ENCODE results near the gene PSMG4. TPM values are rescaled to one million over a fixed set of nuclear protein-coding genes. Genes with fewer than 3 reads are reported as not detected.

The PSMG4 gene
- total and polyA plus RNA-seq, 8 donors = 10.6 to 40.5 (median 17.4) TPM

GRCh38 chr6:3230256-3230882, 28.4 kb upstream of the PSMG4 start:
- Histone ChIP-seq H3K9me3 (no peaks in the 10 kb centered on the region), H3K4me1 (peaks cover 3 to 12% (median 12%) of the 10 kb centered on the region in 3 donors), H3K36me3 (no peaks in the 10 kb centered on the region), H3K27me3 (no peaks in the 10 kb centered on the region), H3K27ac (no peak overlapping the region), H3K4me3 (peak overlapping the region in 2 of 4 donors; percentile 65 to 78)
- intact Hi-C loops (cut with DNase I) = no loop called here
- DNase-seq (no peak), FAIRE-seq (no peak), ATAC-seq (no peak)
- no peak for TF ChIP-seq CTCF (IDR thresholded peaks at IDR 0.05)
- 31 to 41% methylated on average over 11 of the region's 11 CpGs for WGBS, 2 donors

- FAIRE-seq (no peak), ATAC-seq (peak; percentile 3 to 29 (median 11)), DNase-seq (peak in 1 of 6 donors; percentile 29)
- no peaks in the 10 kb centered on the region for H3K9me3 ChIP-seq
- TF ChIP-seq CTCF (IDR thresholded peaks at IDR 0.05) = no peak
- 3 to 5% methylated on average over 11 of the region's 11 CpGs for WGBS, 2 donors
- peak overlapping the region; percentile 18 to 78 (median 54) for H3K4me3 ChIP-seq
- intact Hi-C loops (cut with DNase I) = no loop called here
- H3K4me1 ChIP-seq = peaks cover 3 to 12% (median 12%) of the 10 kb centered on the region in 3 donors
- no peaks in the 10 kb centered on the region for H3K27me3 ChIP-seq
- H3K27ac ChIP-seq = peak overlapping the region; percentile 77 to 86 (median 78)
- no peaks in the 10 kb centered on the region for H3K36me3 ChIP-seq
Observed at GRCh38 chr6:3230900-3231246, 27.9 kb upstream of the PSMG4 start.

- intact Hi-C loops (cut with DNase I) = no loop called here
- Histone ChIP-seq H3K27ac (peak overlapping the region; percentile 77 to 86 (median 78)), H3K9me3 (no peaks in the 10 kb centered on the region), H3K4me1 (peaks cover 3 to 12% (median 12%) of the 10 kb centered on the region in 3 donors), H3K4me3 (peak overlapping the region; percentile 18 to 78 (median 54)), H3K27me3 (no peaks in the 10 kb centered on the region), H3K36me3 (no peaks in the 10 kb centered on the region)
- 0 to 1% methylated on average over 47 of the region's 47 CpGs for WGBS, 2 donors
- DNase-seq (peak; percentile 83 to 91 (median 89)), ATAC-seq (peak; percentile 87 to 92 (median 90)), FAIRE-seq (no peak)
- no peak for TF ChIP-seq CTCF (IDR thresholded peaks at IDR 0.05)
Observed at GRCh38 chr6:3231247-3232016, 27.3 kb upstream of the PSMG4 start.

- no peak for DNase-seq
- no peak for FAIRE-seq
- Histone ChIP-seq H3K9me3 (no peaks in the 10 kb centered on the region), H3K4me1 (peaks cover 3 to 10% (median 8%) of the 10 kb centered on the region in 3 donors), H3K4me3 (peak overlapping the region; percentile 18 to 78 (median 54)), H3K27me3 (no peaks in the 10 kb centered on the region), H3K36me3 (no peaks in the 10 kb centered on the region), H3K27ac (peak overlapping the region in 2 of 4 donors; percentile 78 to 86)
- ATAC-seq = peak in 3 of 4 donors; percentile 4 to 25 (median 12)
- intact Hi-C loops (cut with DNase I) = no loop called here
- no peak for TF ChIP-seq CTCF (IDR thresholded peaks at IDR 0.05)
- WGBS, 2 donors = 15 to 17% methylated on average over 23 of the region's 23 CpGs
Observed at GRCh38 chr6:3232017-3232945, 26.5 kb upstream of the PSMG4 start.

Measured in pancreas (tissue), 10 donors.